ENCODE measurements around the gene TXLNB.

- TF ChIP-seq POLR2A (IDR thresholded peaks at IDR 0.05; ENCODE audit: low read depth, low read length) (no peak), CTCF (IDR thresholded peaks at IDR 0.05; ENCODE audit: extremely low read depth in 1 of 2, insufficient read depth in 1 of 2, low read depth in 1 of 2, low read length in 2 of 2) (no peak), EZH2 (IDR thresholded peaks at IDR 0.05; ENCODE audit: borderline replicate concordance, low read depth, low read length, severe bottlenecking) (no peak), JUN (IDR thresholded peaks at IDR 0.05; ENCODE audit: borderline replicate concordance, insufficient read depth, insufficient read length, low read depth) (no peak), POLR2AphosphoS5 (IDR thresholded peaks at IDR 0.05; ENCODE audit: insufficient read depth, low read depth, low read length) (no peak), MAX (IDR thresholded peaks at IDR 0.05; ENCODE audit: insufficient read depth, insufficient read length) (no peak)
Measured at GRCh38 chr6:139329224-139329623, 37.4 kb upstream of the TXLNB start.

Measured in endothelial cell of umbilical vein (primary cell).